Adrenal gland (tissue), 12 donors: ENCODE results near the gene AP3M1. TPM values are rescaled to one million over a fixed set of nuclear protein-coding genes. Genes with fewer than 3 reads are reported as not detected.
"Not testable (repeated sequence)": the region's sequence is repeated elsewhere in the genome, so short reads cannot be mapped to it uniquely, and the experiment has no call there.

Experiments used
- DNase-seq, 7 donors: peaks; one replicate each; pipeline ENCODE4 v3.0.0-alpha.2; 2019 to 2020
- H3K27ac ChIP-seq, 5 donors: fragments of 200-600 bp; sonication (generic) in 4 of 5; 1 replicate in 3 of 5; 2 replicates in 2 of 5; pipeline versions ENCODE4 v1.5.1 to v1.8.0; 2016 to 2020; ENCODE audit warnings: mild to moderate bottlenecking in 1 of 5
- H3K27me3 ChIP-seq: fragments of 200-600 bp; 2 replicates; pipeline ENCODE4 v1.8.0; 2021
- H3K36me3 ChIP-seq, 2 donors: fragments of 200-600 bp; replicated peaks in 1 of 2; 1 replicate in 1 of 2; 2 replicates in 1 of 2; pipeline versions ENCODE4 v1.5.1 to v1.8.0; 2018 to 2022
- H3K4me1 ChIP-seq, 2 donors: fragments of 200-600 bp; replicated peaks in 1 of 2; 1 replicate in 1 of 2; 2 replicates in 1 of 2; pipeline versions ENCODE4 v1.5.1 to v1.8.0; 2018 to 2021
- H3K4me3 ChIP-seq, 4 donors: fragments of 200-600 bp; sonication (generic) in 3 of 4; one replicate each; pipeline ENCODE4 v1.5.1; 2016 to 2018
- H3K9me3 ChIP-seq, 3 donors: fragments of 200-600 bp; sonication (generic) in 1 of 3; replicated peaks in 1 of 3; 1 replicate in 2 of 3; 2 replicates in 1 of 3; pipeline versions ENCODE4 v1.5.1 to v1.8.0; 2016 to 2021
- POLR2A ChIP-seq, 2 donors: fragments of 450-650 bp; IDR thresholded peaks; one replicate each; pipeline ENCODE4 v1.6.1; 2017; ENCODE audit warnings: antibody characterized with exemption in 2 of 2, mild to moderate bottlenecking in 2 of 2, moderate library complexity in 1 of 2
- WGBS, 4 donors: extraction: QIAGEN DNeasy Blood & Tissue Kit in 2 of 4; methylation state at CpG; one replicate each; pipeline versions ENCODE4 v1.1.5 to v1.1.7; 2013 to 2017; 5-methylcytosine and 5-hydroxymethylcytosine counted together
- intact Hi-C, 2 donors: fragments of 100-400 bp; cut with DNase I; formaldehyde crosslinking; loops; one replicate each; pipeline versions ENCODE4 v1.14.1 to v1.15.0; 2022 to 2023
- polyA plus RNA-seq, 3 donors: library from polyadenylated mRNA; stranded (reverse); fragments of 200-250 nt in 2 of 3; fragments of 350-450 nt in 1 of 3; fragmentation: Illumina TruSeq in 1 of 3; extraction: RNeasy Lipid Tissue Mini Kit (QIAGEN cat#74804) in 1 of 3; gene quantifications; one replicate each; pipeline ENCODE4 v1.2.3, GENCODE V29; 2013 to 2014
- total RNA-seq, 9 donors: library from RNA; depleted of rRNA in 4 of 9; stranded (reverse); fragments of >200 nt in 4 of 9; fragments of 120-200 nt in 1 of 9; fragmentation: NEBNext Ultra II Directional in 1 of 9; extraction: Animal tissue kit (Norgen Biotek cat#: 25700) in 1 of 9; gene quantifications; one replicate each; pipeline versions ENCODE4 v1.1.0 to v1.2.4, GENCODE V29; 2013 to 2023
- TF ChIP-seq, protein P1 (sequence below), 6 experiments: fragments of 450-650 bp in 4 of 6; fragments of 200-600 bp in 2 of 6; sonication (generic) in 1 of 6; IDR thresholded peaks; 1 replicate in 5 of 6; 2 replicates in 1 of 6; pipeline versions ENCODE4 v1.5.1 to v1.8.0; 2016 to 2021; ENCODE audit warnings: antibody characterized with exemption in 6 of 6, mild to moderate bottlenecking in 2 of 6, moderate library complexity in 1 of 6
- donor health status: healthy with polysubstance abuse.
- donor health status: Bipolar disorder and iron deficiency.
- donor health status: DM: yes; HTN: yes; CAD: no.
- donor health status: DM: no; HTN: no; CAD: no.
- donor health status: DM: no; HTN: no; CAD: no.
- donor health status: DM: yes; HTN: yes; CAD: no.

The AP3M1 gene
- total and polyA plus RNA-seq, 12 donors: 6.1 to 79.7 (median 38.0) TPM

DNA sequence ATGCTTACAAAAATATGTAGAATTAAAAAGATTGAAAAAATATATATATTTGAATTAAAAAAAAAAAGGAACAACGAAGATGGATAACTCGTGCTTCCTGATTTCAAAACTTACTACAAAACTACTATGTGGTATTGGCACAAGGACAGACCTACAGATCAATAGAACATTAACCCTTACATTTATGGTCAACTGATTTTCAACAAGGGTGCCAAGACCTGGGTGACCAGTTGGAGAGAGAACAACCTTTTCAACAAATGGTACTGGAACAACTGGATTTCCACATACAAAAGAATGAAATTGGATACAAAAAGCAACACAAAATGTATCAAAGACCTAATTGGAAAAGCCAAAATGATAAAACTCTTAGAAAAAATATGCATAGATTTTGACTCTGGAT is 10.1 kb downstream of the AP3M1 start:
- Histone ChIP-seq H3K36me3 (peaks cover 0 to 26% of the 10 kb centered on the region in 2 donors), H3K27me3 (no peaks in the 10 kb centered on the region), H3K4me3 (no peak overlapping the region), H3K9me3 (no peaks in the 10 kb centered on the region), H3K27ac (no peak overlapping the region), H3K4me1 (peaks cover 7 to 15% of the 10 kb centered on the region in 2 donors)
- no peak for DNase-seq
- 66 to 82% (median 77%) methylated on average over 2 of the region's 2 CpGs for WGBS, 4 donors
- intact Hi-C loops: no loop called here
- no peak for TF ChIP-seq POLR2A (IDR thresholded peaks at IDR 0.05)
- TF ChIP-seq, protein P1, sequence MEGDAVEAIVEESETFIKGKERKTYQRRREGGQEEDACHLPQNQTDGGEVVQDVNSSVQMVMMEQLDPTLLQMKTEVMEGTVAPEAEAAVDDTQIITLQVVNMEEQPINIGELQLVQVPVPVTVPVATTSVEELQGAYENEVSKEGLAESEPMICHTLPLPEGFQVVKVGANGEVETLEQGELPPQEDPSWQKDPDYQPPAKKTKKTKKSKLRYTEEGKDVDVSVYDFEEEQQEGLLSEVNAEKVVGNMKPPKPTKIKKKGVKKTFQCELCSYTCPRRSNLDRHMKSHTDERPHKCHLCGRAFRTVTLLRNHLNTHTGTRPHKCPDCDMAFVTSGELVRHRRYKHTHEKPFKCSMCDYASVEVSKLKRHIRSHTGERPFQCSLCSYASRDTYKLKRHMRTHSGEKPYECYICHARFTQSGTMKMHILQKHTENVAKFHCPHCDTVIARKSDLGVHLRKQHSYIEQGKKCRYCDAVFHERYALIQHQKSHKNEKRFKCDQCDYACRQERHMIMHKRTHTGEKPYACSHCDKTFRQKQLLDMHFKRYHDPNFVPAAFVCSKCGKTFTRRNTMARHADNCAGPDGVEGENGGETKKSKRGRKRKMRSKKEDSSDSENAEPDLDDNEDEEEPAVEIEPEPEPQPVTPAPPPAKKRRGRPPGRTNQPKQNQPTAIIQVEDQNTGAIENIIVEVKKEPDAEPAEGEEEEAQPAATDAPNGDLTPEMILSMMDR (IDR thresholded peaks at IDR 0.05): no peak

DNA sequence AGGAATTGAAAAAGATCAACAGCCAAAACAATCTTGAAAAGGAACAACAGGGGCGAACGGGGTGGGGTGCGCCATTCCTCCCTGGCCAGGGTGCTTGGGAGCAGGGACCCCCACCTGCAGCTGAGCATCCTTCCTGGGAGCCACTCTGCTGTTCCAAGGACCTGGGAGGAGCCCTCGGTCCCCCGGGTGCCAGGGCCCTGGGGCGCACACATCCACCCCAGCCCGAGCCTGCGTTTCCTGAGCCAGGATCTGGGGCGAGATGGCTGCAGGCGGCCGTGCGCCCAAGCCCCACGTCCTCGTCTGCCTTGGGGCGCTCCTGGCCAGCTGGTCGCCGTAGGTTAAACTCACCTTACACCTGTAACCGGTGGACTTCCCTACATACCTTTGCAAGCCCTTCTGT is 10.6 kb downstream of the AP3M1 start:
- H3K27ac ChIP-seq: no peak overlapping the region
- peaks cover 2 to 9% of the 10 kb centered on the region in 2 donors for H3K4me1 ChIP-seq
- WGBS, 4 donors: 97 to 99% (median 98%) methylated on average over 18 of the region's 18 CpGs
- H3K27me3 ChIP-seq: no peaks in the 10 kb centered on the region
- DNase-seq: no peak
- no peaks in the 10 kb centered on the region for H3K9me3 ChIP-seq
- intact Hi-C loops: no loop called here
- TF ChIP-seq, protein P1 (IDR thresholded peaks at IDR 0.05): no peak
- no peak for TF ChIP-seq POLR2A (IDR thresholded peaks at IDR 0.05)
- peaks cover 0 to 27% of the 10 kb centered on the region in 2 donors for H3K36me3 ChIP-seq
- no peak overlapping the region for H3K4me3 ChIP-seq

DNA sequence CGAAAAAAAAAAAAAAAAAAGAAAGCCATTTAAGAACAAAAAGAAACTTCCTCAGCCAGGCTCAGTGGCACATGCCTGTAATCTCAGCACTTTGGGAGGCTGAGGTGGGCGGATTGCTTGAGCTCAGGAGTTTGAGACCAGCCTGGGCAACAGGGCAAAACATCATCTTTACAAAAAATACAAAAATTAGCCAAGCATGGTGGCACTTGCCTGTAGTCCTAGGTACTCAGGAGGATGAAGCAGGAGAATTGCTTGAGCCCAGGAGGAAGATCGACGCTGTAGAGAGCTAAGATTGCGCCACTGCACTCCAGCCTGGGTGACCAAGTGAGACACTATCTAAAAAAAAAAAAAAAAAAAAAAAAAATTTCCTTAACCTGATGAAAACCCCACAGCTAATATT is 12.0 kb downstream of the AP3M1 start:
- H3K4me1 ChIP-seq, intact Hi-C loops, H3K4me3 ChIP-seq, H3K27ac ChIP-seq, H3K9me3 ChIP-seq, DNase-seq, H3K27me3 ChIP-seq: not testable (repeated sequence)
- 91 to 95% (median 92%) methylated on average over 5 of the region's 5 CpGs for WGBS, 4 donors
- H3K36me3 ChIP-seq: peaks cover 0 to 37% of the 10 kb centered on the region in 2 donors

DNA sequence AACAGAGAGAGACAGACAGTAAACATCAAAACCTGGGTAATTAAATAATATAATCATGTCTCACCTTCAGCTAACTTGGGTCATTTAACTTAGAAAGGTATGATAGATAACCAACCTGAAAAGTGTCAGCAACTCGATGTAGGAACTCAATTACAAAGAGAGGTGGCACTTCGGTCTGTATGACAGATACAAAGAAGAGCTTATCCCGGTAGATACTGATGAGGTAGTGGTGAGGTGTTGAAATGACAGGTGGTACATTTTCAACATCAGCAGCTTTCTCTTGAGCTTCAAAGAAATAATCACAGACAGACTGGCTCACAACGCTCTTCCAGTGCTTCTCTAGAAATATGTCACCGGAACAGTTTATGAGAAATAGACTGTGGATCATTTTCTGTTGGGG is 12.6 kb downstream of the AP3M1 start:
- TF ChIP-seq, protein P1 (IDR thresholded peaks at IDR 0.05): no peak
- no peak for TF ChIP-seq POLR2A (IDR thresholded peaks at IDR 0.05)
- Histone ChIP-seq H3K4me3 (no peak overlapping the region), H3K36me3 (peaks cover 0 to 41% of the 10 kb centered on the region in 2 donors), H3K27ac (no peak overlapping the region), H3K4me1 (peaks cover 0 to 3% of the 10 kb centered on the region in 2 donors), H3K27me3 (no peaks in the 10 kb centered on the region), H3K9me3 (no peaks in the 10 kb centered on the region)
- DNase-seq: no peak
- 91 to 97% (median 97%) methylated on average over 5 of the region's 5 CpGs for WGBS, 4 donors
- intact Hi-C loops: no loop called here

DNA sequence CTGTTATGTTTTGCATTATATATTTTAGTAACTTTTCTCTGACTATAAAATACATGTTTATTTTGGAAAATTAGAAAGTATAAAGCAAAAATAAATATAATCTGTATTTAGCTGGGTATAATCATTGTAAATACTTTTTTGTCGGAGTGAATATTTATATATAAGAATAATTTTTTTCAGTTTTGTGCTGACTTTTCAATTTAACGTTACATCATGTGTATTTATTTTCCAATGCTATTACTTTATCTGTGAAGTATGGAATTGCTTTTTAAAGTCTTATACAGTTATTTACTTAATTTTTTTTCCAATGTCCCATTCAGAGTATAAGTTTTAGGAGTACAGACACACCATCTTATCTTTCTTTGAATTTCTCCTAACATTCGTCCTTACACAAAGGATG is 15.2 kb downstream of the AP3M1 start:
- Histone ChIP-seq H3K36me3 (peaks cover 0 to 57% of the 10 kb centered on the region in 2 donors), H3K9me3 (no peaks in the 10 kb centered on the region), H3K4me3 (no peak overlapping the region), H3K27me3 (no peaks in the 10 kb centered on the region), H3K4me1 (peaks cover 0 to under 1% of the 10 kb centered on the region in 2 donors), H3K27ac (no peak overlapping the region)
- no peak for DNase-seq
- 86 to 92% (median 91%) methylated on average over 3 of the region's 3 CpGs for WGBS, 4 donors
- intact Hi-C loops: no loop called here
- TF ChIP-seq, protein P1 (IDR thresholded peaks at IDR 0.05): no peak
- TF ChIP-seq POLR2A (IDR thresholded peaks at IDR 0.05): no peak
